HepG2 (cell line): ENCODE measurements around the gene FAM222B. TPM values are rescaled to one million over a fixed set of nuclear protein-coding genes. Genes with fewer than 3 reads are reported as not detected.

ENCODE experiments used
- ADNP ChIP-seq: sonication (generic); formaldehyde crosslinking; IDR thresholded peaks from 2 replicates; pipeline ENCODE4 v1.4.0; 2020; ENCODE audit warnings: missing genetic modification reagents
- BRF2 ChIP-seq: sonication (generic); formaldehyde crosslinking; IDR thresholded peaks from 2 replicates; pipeline ENCODE4 v1.8.1; 2022; ENCODE audit warnings: mild to moderate bottlenecking, missing genetic modification reagents
- CENPT ChIP-seq: sonication (generic); formaldehyde crosslinking; IDR thresholded peaks from 2 replicates; pipeline ENCODE4 v1.8.0; 2022; ENCODE audit warnings: low read depth, mild to moderate bottlenecking, moderate library complexity, missing genetic modification reagents
- DZIP1 ChIP-seq: sonication (generic); formaldehyde crosslinking; IDR thresholded peaks from 2 replicates; pipeline ENCODE4 v1.5.0; 2020; ENCODE audit warnings: mild to moderate bottlenecking, missing genetic modification reagents
- GFI1 ChIP-seq: sonication (generic); formaldehyde crosslinking; IDR thresholded peaks from 2 replicates; pipeline ENCODE4 v1.5.0; 2020; ENCODE audit warnings: missing genetic modification reagents, mild to moderate bottlenecking, borderline replicate concordance
- HBP1 ChIP-seq: IDR thresholded peaks from 2 replicates; pipeline ENCODE4 v1.6.1; 2016; ENCODE audit warnings: low read depth, control low read depth
- HINFP ChIP-seq: sonication (generic); formaldehyde crosslinking; IDR thresholded peaks from 2 replicates; pipeline ENCODE4 v1.4.0; 2020; ENCODE audit warnings: low read depth, mild to moderate bottlenecking, missing genetic modification reagents
- HNRNPUL1 ChIP-seq: fragments of 200-400 bp; formaldehyde crosslinking; IDR thresholded peaks from 2 replicates; pipeline ENCODE4 v1.6.1; 2017; ENCODE audit warnings: low read depth, mild to moderate bottlenecking, low read length, moderate library complexity
- HOXA3 ChIP-seq: sonication (generic); formaldehyde crosslinking; IDR thresholded peaks from 2 replicates; pipeline ENCODE4 v1.5.0; 2020; ENCODE audit warnings: missing genetic modification reagents
- PAXIP1 ChIP-seq: sonication (generic); formaldehyde crosslinking; conservative IDR thresholded peaks from 2 replicates; pipeline ENCODE4 v1.4.0; 2020; ENCODE audit warnings: mild to moderate bottlenecking, missing genetic modification reagents, moderate library complexity
- RARG ChIP-seq: sonication (generic); formaldehyde crosslinking; IDR thresholded peaks from 2 replicates; pipeline ENCODE4 v1.4.0; 2020; ENCODE audit warnings: low read depth, mild to moderate bottlenecking, missing genetic modification reagents
- SETDB1 ChIP-seq: sonication (generic); formaldehyde crosslinking; IDR thresholded peaks from 2 replicates; pipeline ENCODE4 v1.5.1; 2020; ENCODE audit warnings: missing genetic modification reagents, mild to moderate bottlenecking, borderline replicate concordance
- SNAPC5 ChIP-seq: sonication (generic); formaldehyde crosslinking; IDR thresholded peaks from 2 replicates; pipeline ENCODE4 v1.8.1; 2023; ENCODE audit warnings: mild to moderate bottlenecking, missing genetic modification reagents, borderline replicate concordance
- ZFP36L1 ChIP-seq: sonication (generic); formaldehyde crosslinking; IDR thresholded peaks from 2 replicates; pipeline ENCODE4 v1.8.0; 2022; ENCODE audit warnings: mild to moderate bottlenecking, missing genetic modification reagents, moderate library complexity
- ZNF484 ChIP-seq: sonication (generic); formaldehyde crosslinking; IDR thresholded peaks from 2 replicates; pipeline ENCODE4 v1.5.1; 2020; ENCODE audit warnings: mild to moderate bottlenecking, low read depth, missing genetic modification reagents, borderline replicate concordance
- ZNF652 ChIP-seq: IDR thresholded peaks from 2 replicates; pipeline ENCODE4 v1.6.1; 2016; ENCODE audit warnings: low read depth, borderline replicate concordance
- ZNF850 ChIP-seq: sonication (generic); formaldehyde crosslinking; conservative IDR thresholded peaks from 2 replicates; pipeline ENCODE4 v1.9.0; 2021; ENCODE audit warnings: mild to moderate bottlenecking, missing genetic modification reagents
- polyA plus RNA-seq, 8 experiments: library from polyadenylated mRNA; depleted of rRNA in 3 of 8; stranded (reverse) in 7 of 8; unstranded in 1 of 8; fragments of >200 nt; fragmentation: Illumina TruSeq in 4 of 8; extraction: Trizol in 4 of 8; gene quantifications; 2 replicates each; pipeline versions ENCODE4 v1.2.1 to v1.2.3, GENCODE V29; 2011 to 2016; ENCODE audit warnings: low read depth in 4 of 8, missing spikeins in 1 of 8, mixed read lengths in 1 of 8; ENCODE audit not compliant: insufficient read depth in 1 of 8
- total RNA-seq, 5 experiments: library from RNA; depleted of rRNA; stranded (reverse); fragments of >200 nt; fragmentation: Illumina TruSeq; extraction: Trizol; gene quantifications; 2 replicates each; pipeline ENCODE4 v1.2.3, GENCODE V29; 2016; ENCODE audit warnings: low read depth in 1 of 5

The FAM222B gene
- total and polyA plus RNA-seq, 2 of the 13 experiments (the other 11 are each of a cell fraction or from before 2014, with no cell fraction given), result 3.5 to 7.3 TPM

GRCh38 chr17:28854457-28855335 lies 12.1 kb upstream of the FAM222B start, which contains the start of gene ERAL1 (continued):
- no peak for TF ChIP-seq ZNF652 (CRISPR knock-in tag)
- no peak for TF ChIP-seq ZNF484 (CRISPR knock-in tag)
- peak; percentile 86 for TF ChIP-seq HOXA3 (CRISPR knock-in tag)
- no peak for TF ChIP-seq DZIP1 (CRISPR knock-in tag)
- TF ChIP-seq HINFP (CRISPR knock-in tag), result no peak
- TF ChIP-seq GFI1 (CRISPR knock-in tag), result 0 out of 2 replicates have a peak, but pooled peaks have one; percentile 36
- no peak for TF ChIP-seq BRF2
- TF ChIP-seq ADNP (CRISPR knock-in tag), result no peak
- no peak for TF ChIP-seq SNAPC5 (CRISPR knock-in tag)
- TF ChIP-seq PAXIP1 (CRISPR knock-in tag), result no peak
- TF ChIP-seq CENPT, result no peak
- no peak for TF ChIP-seq RARG (CRISPR knock-in tag)
- no peak for TF ChIP-seq SETDB1 (CRISPR knock-in tag)
- TF ChIP-seq ZNF850 (CRISPR knock-in tag), result no peak
- TF ChIP-seq HBP1 (CRISPR knock-in tag), result peak; percentile 96
- no peak for TF ChIP-seq HNRNPUL1
- no peak for TF ChIP-seq ZFP36L1 (CRISPR knock-in tag)
